WTC11 (cell line): Measurements from ENCODE around the gene XIAP. TPM values are rescaled to one million over a fixed set of nuclear protein-coding genes. Genes with fewer than 3 reads are reported as not detected.
"Not testable (repeated sequence)": the region's sequence is repeated elsewhere in the genome, so short reads cannot be mapped to it uniquely, and the experiment has no call there.

Source experiments
- ATAC-seq: fragments of 200-7000 bp; cut with Tn5 transposase; 2 replicates; pipeline ENCODE4 v1.10.0; 2021; ENCODE audit warnings: mild to moderate bottlenecking, moderate library complexity
- CTCF ChIA-PET: fragments of 300-600 bp; sonication (Branson Sonifier 250); formaldehyde crosslinking; loops from one replicate; lab custom pipeline; 2021; ENCODE audit warnings: antibody characterized with exemption; lab: Charles Lee
- POLR2A ChIA-PET: fragments of 350-600 bp; sonication (Branson Sonifier 250); formaldehyde crosslinking; loops from one replicate; lab custom pipeline; 2021; ENCODE audit warnings: antibody characterized with exemption; lab: Charles Lee
- DNase-seq: peaks from one replicate; pipeline ENCODE4 v3.0.0; 2021; ENCODE audit warnings: low spot score
- H3K27ac Mint-ChIP-seq: 2 replicates; pipeline ENCODE4 v1.8.0; 2021; ENCODE audit warnings: mixed read lengths
- H3K27me3 Mint-ChIP-seq: 2 replicates; pipeline ENCODE4 v1.8.0; 2021; ENCODE audit warnings: low read depth, mild to moderate bottlenecking, moderate library complexity, mixed read lengths
- H3K36me3 Mint-ChIP-seq: 2 replicates; pipeline ENCODE4 v1.8.0; 2021; ENCODE audit warnings: mixed read lengths
- H3K4me1 Mint-ChIP-seq: 2 replicates; pipeline ENCODE4 v1.8.0; 2022; ENCODE audit warnings: mixed read lengths
- H3K4me3 Mint-ChIP-seq: 2 replicates; pipeline ENCODE4 v1.8.0; 2021; ENCODE audit warnings: mild to moderate bottlenecking, moderate library complexity, mixed read lengths
- H3K9me3 Mint-ChIP-seq: 2 replicates; pipeline ENCODE4 v1.8.0; 2021; ENCODE audit warnings: mixed read lengths
- CTCF ChIP-seq: fragments of 200-600 bp; IDR thresholded peaks from 2 replicates; pipeline ENCODE4 v1.8.0; 2022; ENCODE audit warnings: antibody characterized with exemption
- E2F4 ChIP-seq: sonication (generic); formaldehyde crosslinking; IDR thresholded peaks from 2 replicates; pipeline ENCODE4 v1.8.1; 2022; ENCODE audit warnings: low read depth, mild to moderate bottlenecking, moderate library complexity, missing genetic modification reagents, borderline replicate concordance
- FOXP1 ChIP-seq: sonication (generic); formaldehyde crosslinking; IDR thresholded peaks from 2 replicates; pipeline ENCODE4 v1.8.0; 2022; ENCODE audit warnings: missing genetic modification reagents, mild to moderate bottlenecking, moderate library complexity, borderline replicate concordance
- JUN ChIP-seq: sonication (generic); formaldehyde crosslinking; IDR thresholded peaks from 2 replicates; pipeline ENCODE4 v1.8.0; 2023; ENCODE audit warnings: mild to moderate bottlenecking, missing genetic modification reagents
- PREB ChIP-seq: sonication (generic); formaldehyde crosslinking; IDR thresholded peaks from 2 replicates; pipeline ENCODE4 v1.8.1; 2022; ENCODE audit warnings: mild to moderate bottlenecking, missing genetic modification reagents, moderate library complexity, borderline replicate concordance
- SMAD4 ChIP-seq: sonication (generic); formaldehyde crosslinking; IDR thresholded peaks from 2 replicates; pipeline ENCODE4 v1.8.0; 2022; ENCODE audit warnings: mild to moderate bottlenecking, missing genetic modification reagents
- SP1 ChIP-seq: sonication (generic); formaldehyde crosslinking; conservative IDR thresholded peaks from 2 replicates; pipeline ENCODE4 v1.8.1; 2022; ENCODE audit warnings: missing genetic modification reagents
- ZNF121 ChIP-seq: sonication (generic); formaldehyde crosslinking; IDR thresholded peaks from 2 replicates; pipeline ENCODE4 v1.8.0; 2023; ENCODE audit warnings: missing genetic modification reagents
- ZNF219 ChIP-seq: sonication (generic); formaldehyde crosslinking; IDR thresholded peaks from 2 replicates; pipeline ENCODE4 v1.8.0; 2023; ENCODE audit warnings: missing genetic modification reagents, mild to moderate bottlenecking, borderline replicate concordance
- total RNA-seq: library from RNA; stranded (reverse); gene quantifications from 3 replicates; pipeline ENCODE4 v1.2.3, GENCODE V29; 2021
- TF ChIP-seq, protein P1 (sequence below): fragments of 250-450 bp; sonication (Bioruptor Pico); conservative IDR thresholded peaks from 2 replicates; pipeline ENCODE4 v1.9.0; 2021; ENCODE audit warnings: mild to moderate bottlenecking
- TF ChIP-seq, protein P2 (sequence below): sonication (generic); formaldehyde crosslinking; conservative IDR thresholded peaks from 2 replicates; pipeline ENCODE4 v1.8.1; 2022; ENCODE audit warnings: mild to moderate bottlenecking, missing genetic modification reagents
- TF ChIP-seq, protein P3 (sequence below): sonication (generic); formaldehyde crosslinking; IDR thresholded peaks from 2 replicates; pipeline ENCODE4 v1.8.0; 2022; ENCODE audit warnings: mild to moderate bottlenecking, missing genetic modification reagents
- TF ChIP-seq, protein P4 (sequence below): sonication (generic); formaldehyde crosslinking; IDR thresholded peaks from 2 replicates; pipeline ENCODE4 v1.8.0; 2022; ENCODE audit warnings: mild to moderate bottlenecking, missing genetic modification reagents

The XIAP gene
- total RNA-seq, 1 experiment from 2014 or later = 40.7 TPM

GRCh38 chrX:123884809-123885408 is 25.1 kb downstream of the XIAP start:
- ChIA-PET POLR2A (no interaction called here), CTCF (interaction anchor here (1.0 to 1.7 kb wide), 2 partner anchors 51 to 107 kb away, joined by 6 to 8 read pairs; no protein-coding TSS in a partner anchor)
- no peak for TF ChIP-seq CTCF
- TF ChIP-seq, protein P1, sequence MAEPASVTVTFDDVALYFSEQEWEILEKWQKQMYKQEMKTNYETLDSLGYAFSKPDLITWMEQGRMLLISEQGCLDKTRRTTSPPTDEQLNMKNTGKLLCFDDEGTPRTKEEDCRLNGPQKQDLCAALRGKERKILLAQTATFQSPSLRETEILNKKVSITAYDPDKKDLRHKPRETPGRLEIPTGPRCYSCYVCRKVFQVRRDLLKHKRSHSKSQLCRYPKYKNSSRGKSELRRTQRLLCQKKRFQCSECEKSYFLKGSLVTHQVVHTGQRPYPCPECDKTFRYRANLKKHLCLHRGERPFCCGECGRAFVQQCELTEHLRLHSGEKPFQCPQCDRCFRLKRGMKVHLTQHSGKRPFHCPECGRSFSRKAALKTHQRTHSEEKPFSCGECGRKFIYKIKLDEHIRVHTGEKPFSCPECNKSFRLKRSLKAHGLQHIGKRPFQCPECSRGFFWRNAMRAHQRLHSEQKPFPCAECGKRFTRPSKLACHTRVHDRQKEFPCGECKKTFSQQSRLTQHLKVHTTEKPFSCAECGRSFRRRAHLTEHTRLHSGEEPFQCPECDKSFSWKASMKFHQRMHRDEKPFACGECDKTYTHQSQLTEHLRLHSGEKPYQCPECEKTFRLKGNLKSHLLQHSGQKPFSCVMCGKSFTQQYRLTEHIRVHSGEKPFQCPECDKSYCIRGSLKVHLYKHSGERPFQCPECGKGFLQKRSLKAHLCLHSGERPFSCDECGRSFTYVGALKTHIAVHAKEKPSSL = no peak
- no peak for TF ChIP-seq PREB (CRISPR knock-in tag)
- Mint-ChIP-seq H3K27ac (no peak overlapping the region), H3K9me3 (no peaks in the 10 kb centered on the region), H3K4me1 (no peaks in the 10 kb centered on the region; the same call in 1 of the 2 replicates), H3K4me3 (no peak overlapping the region), H3K27me3 (no peaks in the 10 kb centered on the region), H3K36me3 (peaks cover 4% of the 10 kb centered on the region)
- DNase-seq (no peak), ATAC-seq (no peak)

DNA sequence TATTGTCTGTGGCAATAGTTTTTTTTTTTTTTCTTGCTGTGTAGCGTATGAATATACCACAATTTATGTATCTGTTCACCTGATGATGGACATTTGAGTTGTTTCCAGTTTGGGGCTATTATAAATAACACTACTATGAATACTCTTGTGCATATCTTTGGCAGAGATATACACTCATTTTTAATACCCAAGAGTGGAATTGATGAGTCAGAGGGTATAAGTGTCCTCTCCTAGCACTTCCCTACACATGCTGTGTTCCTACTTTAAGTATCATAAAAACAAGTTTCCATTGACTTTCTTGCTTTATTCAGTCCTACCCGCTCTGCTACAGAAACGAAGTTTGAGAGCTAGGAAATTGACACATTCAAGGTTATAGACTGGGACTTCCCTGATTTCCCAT is 39.8 kb downstream of the XIAP start:
- no peak for ATAC-seq

GRCh38 chrX:123903261-123903660 is 43.4 kb downstream of the XIAP start:
- DNase-seq, H3K9me3 Mint-ChIP-seq, H3K4me1 Mint-ChIP-seq, H3K4me3 Mint-ChIP-seq, H3K36me3 Mint-ChIP-seq, ATAC-seq, CTCF ChIA-PET, H3K27ac Mint-ChIP-seq, POLR2A ChIA-PET, H3K27me3 Mint-ChIP-seq: not testable (repeated sequence)

More for the DNA sequence above, 39.8 kb downstream of the XIAP start:
- Mint-ChIP-seq H3K9me3 (no peaks in the 10 kb centered on the region), H3K36me3 (peaks cover 15% of the 10 kb centered on the region), H3K27me3 (no peaks in the 10 kb centered on the region), H3K27ac (no peak overlapping the region), H3K4me3 (no peak overlapping the region), H3K4me1 (no peaks in the 10 kb centered on the region)
- no peak for DNase-seq
- TF ChIP-seq, protein P2, sequence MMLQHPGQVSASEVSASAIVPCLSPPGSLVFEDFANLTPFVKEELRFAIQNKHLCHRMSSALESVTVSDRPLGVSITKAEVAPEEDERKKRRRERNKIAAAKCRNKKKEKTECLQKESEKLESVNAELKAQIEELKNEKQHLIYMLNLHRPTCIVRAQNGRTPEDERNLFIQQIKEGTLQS (CRISPR knock-in tag) = no peak
- TF ChIP-seq ZNF219 (CRISPR knock-in tag) = no peak
- TF ChIP-seq, protein P3, sequence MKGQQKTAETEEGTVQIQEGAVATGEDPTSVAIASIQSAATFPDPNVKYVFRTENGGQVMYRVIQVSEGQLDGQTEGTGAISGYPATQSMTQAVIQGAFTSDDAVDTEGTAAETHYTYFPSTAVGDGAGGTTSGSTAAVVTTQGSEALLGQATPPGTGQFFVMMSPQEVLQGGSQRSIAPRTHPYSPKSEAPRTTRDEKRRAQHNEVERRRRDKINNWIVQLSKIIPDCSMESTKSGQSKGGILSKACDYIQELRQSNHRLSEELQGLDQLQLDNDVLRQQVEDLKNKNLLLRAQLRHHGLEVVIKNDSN (CRISPR knock-in tag) = no peak
- POLR2A ChIA-PET = no interaction called here
- CTCF ChIA-PET = no interaction called here

DNA sequence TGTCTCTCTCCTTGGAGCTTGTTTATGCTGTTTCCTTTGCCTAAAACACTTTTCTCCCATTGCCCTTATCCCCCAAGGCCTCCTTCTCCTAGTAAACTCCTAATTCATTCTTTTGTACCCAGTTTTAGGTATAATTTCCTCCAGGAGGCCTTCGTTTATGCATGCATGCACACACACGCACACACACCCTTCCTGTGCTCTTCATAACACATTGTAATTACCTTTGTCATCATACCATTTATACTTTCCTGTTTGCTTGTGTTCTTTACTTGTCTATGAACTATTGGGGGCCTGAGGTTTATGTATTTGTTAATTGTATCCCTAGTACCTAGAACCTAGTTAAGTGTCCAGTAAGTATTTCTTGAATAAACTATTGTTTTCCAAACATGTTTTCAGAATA is 45.5 kb downstream of the XIAP start:
- Mint-ChIP-seq H3K27ac (no peak overlapping the region; the same call in 1 of the 2 replicates), H3K4me3 (no peak overlapping the region), H3K36me3 (peaks cover 14% of the 10 kb centered on the region), H3K27me3 (no peaks in the 10 kb centered on the region), H3K4me1 (no peaks in the 10 kb centered on the region), H3K9me3 (no peaks in the 10 kb centered on the region)
- no peak for DNase-seq
- CTCF ChIA-PET = no interaction called here
- ATAC-seq = no peak
- POLR2A ChIA-PET = no interaction called here
- no peak for TF ChIP-seq SP1 (CRISPR knock-in tag)
- TF ChIP-seq FOXP1 (CRISPR knock-in tag) = no peak
- no peak for TF ChIP-seq ZNF121
- no peak for TF ChIP-seq JUN (CRISPR knock-in tag)
- TF ChIP-seq, protein P4, sequence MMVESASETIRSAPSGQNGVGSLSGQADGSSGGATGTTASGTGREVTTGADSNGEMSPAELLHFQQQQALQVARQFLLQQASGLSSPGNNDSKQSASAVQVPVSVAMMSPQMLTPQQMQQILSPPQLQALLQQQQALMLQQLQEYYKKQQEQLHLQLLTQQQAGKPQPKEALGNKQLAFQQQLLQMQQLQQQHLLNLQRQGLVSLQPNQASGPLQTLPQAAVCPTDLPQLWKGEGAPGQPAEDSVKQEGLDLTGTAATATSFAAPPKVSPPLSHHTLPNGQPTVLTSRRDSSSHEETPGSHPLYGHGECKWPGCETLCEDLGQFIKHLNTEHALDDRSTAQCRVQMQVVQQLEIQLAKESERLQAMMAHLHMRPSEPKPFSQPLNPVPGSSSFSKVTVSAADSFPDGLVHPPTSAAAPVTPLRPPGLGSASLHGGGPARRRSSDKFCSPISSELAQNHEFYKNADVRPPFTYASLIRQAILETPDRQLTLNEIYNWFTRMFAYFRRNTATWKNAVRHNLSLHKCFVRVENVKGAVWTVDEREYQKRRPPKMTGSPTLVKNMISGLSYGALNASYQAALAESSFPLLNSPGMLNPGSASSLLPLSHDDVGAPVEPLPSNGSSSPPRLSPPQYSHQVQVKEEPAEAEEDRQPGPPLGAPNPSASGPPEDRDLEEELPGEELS = no peak
- TF ChIP-seq, protein P3 (CRISPR knock-in tag) = no peak
- no peak for TF ChIP-seq SMAD4
- no peak for TF ChIP-seq E2F4 (CRISPR knock-in tag)
